OCI-LY3 (cell line): ENCODE results near the gene ZAP70.

Experiments used
- H2AFZ ChIP-seq: fragments of 200-600, 300-600 bp; shearing (Covaris generic); 2 replicates; pipeline ENCODE4 v1.6.0; 2014; ENCODE audit warnings: antibody characterized with exemption, low read depth, low read length
- H3K27ac ChIP-seq: fragments of 200-600, 300-600 bp; sonication (generic); 2 replicates; pipeline ENCODE4 v1.5.1; 2014; ENCODE audit warnings: mild to moderate bottlenecking, low read length, moderate library complexity, mixed read lengths
- H3K27me3 ChIP-seq: fragments of 200-600, 300-600 bp; sonication (generic); 2 replicates; pipeline ENCODE4 v1.6.1; 2014; ENCODE audit warnings: low read depth, low read length, mixed read lengths
- H3K36me3 ChIP-seq: fragments of 200-600, 300-600 bp; sonication (generic); replicated peaks from 2 replicates; pipeline ENCODE3; 2014; ENCODE audit warnings: low read depth, low read length, mixed read lengths
- H3K4me1 ChIP-seq: fragments of 300-600, 200-600 bp; sonication (generic); 2 replicates; pipeline ENCODE4 v1.6.1; 2014; ENCODE audit warnings: low read length, mixed read lengths
- H3K4me2 ChIP-seq: fragments of 200-600, 300-600 bp; sonication (generic); 2 replicates; pipeline ENCODE4 v1.6.1; 2014; ENCODE audit warnings: low read length, mixed read lengths
- H3K4me3 ChIP-seq: fragments of 300-600, 200-600 bp; sonication (generic); 2 replicates; pipeline ENCODE4 v1.5.1; 2014; ENCODE audit warnings: antibody characterized with exemption, mild to moderate bottlenecking, low read length, moderate library complexity
- H3K79me2 ChIP-seq: fragments of 300-600, 200-600 bp; shearing (Covaris generic); 2 replicates; pipeline ENCODE4 v1.6.1; 2014; ENCODE audit warnings: mild to moderate bottlenecking, low read length, mixed read lengths
- H3K9ac ChIP-seq: fragments of 300-600, 200-600 bp; shearing (Covaris generic); 2 replicates; pipeline ENCODE4 v1.6.0; 2014; ENCODE audit warnings: mild to moderate bottlenecking, low read length, moderate library complexity
- H3K9me3 ChIP-seq: fragments of 200-600, 300-600 bp; shearing (Covaris generic); 2 replicates; pipeline ENCODE4 v1.6.1; 2014; ENCODE audit warnings: low read length, mixed read lengths; ENCODE audit not compliant: insufficient read depth
- H4K20me1 ChIP-seq: fragments of 200-600, 300-600 bp; sonication (generic); 2 replicates; pipeline ENCODE4 v1.6.1; 2016; ENCODE audit warnings: low read length, mixed read lengths; ENCODE audit not compliant: insufficient read depth
- CTCF ChIP-seq: fragments of 200-600, 300-600 bp; sonication (generic); IDR thresholded peaks from 2 replicates; pipeline ENCODE4 v1.5.1; 2014; ENCODE audit warnings: antibody characterized with exemption, low read length, low read depth
- EZH2phosphoT487 ChIP-seq: fragments of 200-600 bp; shearing (Covaris generic); IDR thresholded peaks from 2 replicates; pipeline ENCODE4 v1.6.1; 2018; ENCODE audit warnings: antibody characterized with exemption, mixed run types, low read depth

Gene ZAP70

GRCh38 chr2:97698530-97698929 lies 14.8 kb upstream of the ZAP70 start:
- Histone ChIP-seq H3K4me3 (no peak overlapping the region), H3K36me3 (no peaks in the 10 kb centered on the region), H3K27ac (no peak overlapping the region), H2AFZ (no peak overlapping the region), H3K9me3 (no peaks in the 10 kb centered on the region), H3K79me2 (no peaks in the 10 kb centered on the region), H3K27me3 (no peaks in the 10 kb centered on the region), H3K4me1 (peaks cover 16% of the 10 kb centered on the region), H3K4me2 (0 out of 2 replicates have a peak overlapping the region, but pooled peaks have one; percentile 29), H4K20me1 (no peaks in the 10 kb centered on the region), H3K9ac (no peak overlapping the region)
- TF ChIP-seq EZH2phosphoT487 (no peak), CTCF (no peak)

GRCh38 chr2:97699765-97700444 lies 13.5 kb upstream of the ZAP70 start:
- H3K36me3 ChIP-seq = no peaks in the 10 kb centered on the region
- TF ChIP-seq EZH2phosphoT487 (no peak), CTCF (peak; percentile 65)
- H3K4me1 ChIP-seq = peaks cover 16% of the 10 kb centered on the region
- H3K79me2 ChIP-seq = no peaks in the 10 kb centered on the region
- peak overlapping the region; percentile 52; the same call in 1 of the 2 replicates for H2AFZ ChIP-seq
- no peak overlapping the region for H3K9ac ChIP-seq
- peak overlapping the region; percentile 33 for H3K4me2 ChIP-seq
- H3K4me3 ChIP-seq = no peak overlapping the region
- H4K20me1 ChIP-seq = no peaks in the 10 kb centered on the region
- H3K9me3 ChIP-seq = no peaks in the 10 kb centered on the region
- H3K27me3 ChIP-seq = no peaks in the 10 kb centered on the region
- H3K27ac ChIP-seq = no peak overlapping the region

GRCh38 chr2:97701186-97701585 lies 12.2 kb upstream of the ZAP70 start:
- no peaks in the 10 kb centered on the region for H3K27me3 ChIP-seq
- H3K4me3 ChIP-seq = no peak overlapping the region
- H3K9me3 ChIP-seq = no peaks in the 10 kb centered on the region
- H3K79me2 ChIP-seq = no peaks in the 10 kb centered on the region
- no peak overlapping the region for H2AFZ ChIP-seq
- no peak overlapping the region for H3K27ac ChIP-seq
- TF ChIP-seq EZH2phosphoT487 (no peak), CTCF (no peak)
- no peaks in the 10 kb centered on the region for H3K36me3 ChIP-seq
- no peaks in the 10 kb centered on the region for H4K20me1 ChIP-seq
- no peak overlapping the region for H3K4me2 ChIP-seq
- H3K9ac ChIP-seq = no peak overlapping the region
- H3K4me1 ChIP-seq = peaks cover 16% of the 10 kb centered on the region

- Histone ChIP-seq H3K36me3 (no peaks in the 10 kb centered on the region), H3K4me2 (no peak overlapping the region), H3K9ac (no peak overlapping the region), H2AFZ (no peak overlapping the region), H3K9me3 (no peaks in the 10 kb centered on the region), H3K4me1 (peaks cover 13% of the 10 kb centered on the region), H3K79me2 (no peaks in the 10 kb centered on the region), H3K27ac (no peak overlapping the region), H3K27me3 (no peaks in the 10 kb centered on the region), H4K20me1 (no peaks in the 10 kb centered on the region), H3K4me3 (no peak overlapping the region)
- no peak for TF ChIP-seq EZH2phosphoT487
- no peak for TF ChIP-seq CTCF
Measured at GRCh38 chr2:97701851-97702465, 11.4 kb upstream of the ZAP70 start.
